Endothelial cell (in vitro differentiated cells): ENCODE measurements around the gene CCM2L. TPM values are rescaled to one million over a fixed set of nuclear protein-coding genes. Genes with fewer than 3 reads are reported as not detected.
A peak's percentile ranks its signal among the peaks of the same experiment; 100 is the strongest.

Experiments
- DNase-seq: peaks from one replicate; pipeline ENCODE4 v3.0.0; 2021; ENCODE audit warnings: low spot score
- H3K27ac Mint-ChIP-seq: one replicate; pipeline ENCODE4 v1.8.0; 2021; ENCODE audit warnings: mixed read lengths, inconsistent platforms; ENCODE audit not compliant: unreplicated experiment
- H3K27me3 Mint-ChIP-seq: one replicate; pipeline ENCODE4 v1.8.0; 2021; ENCODE audit warnings: mild to moderate bottlenecking, moderate library complexity, mixed read lengths, inconsistent platforms; ENCODE audit not compliant: unreplicated experiment
- H3K36me3 Mint-ChIP-seq: one replicate; pipeline ENCODE4 v1.8.0; 2021; ENCODE audit warnings: mild to moderate bottlenecking, low read depth, mixed read lengths, inconsistent platforms; ENCODE audit not compliant: unreplicated experiment
- H3K4me1 Mint-ChIP-seq: one replicate; pipeline ENCODE4 v1.8.0; 2021; ENCODE audit warnings: mild to moderate bottlenecking, mixed read lengths, inconsistent platforms; ENCODE audit not compliant: unreplicated experiment
- H3K4me3 Mint-ChIP-seq: one replicate; pipeline ENCODE4 v1.8.0; 2021; ENCODE audit warnings: mild to moderate bottlenecking, mixed read lengths, inconsistent platforms; ENCODE audit not compliant: unreplicated experiment
- H3K9me3 Mint-ChIP-seq: one replicate; pipeline ENCODE4 v1.8.0; 2021; ENCODE audit warnings: mixed read lengths, inconsistent platforms; ENCODE audit not compliant: unreplicated experiment
- total RNA-seq: library from RNA; stranded (reverse); fragmentation: NEBNext Ultra II Directional; extraction: Animal tissue kit (Norgen Biotek cat#: 25700); gene quantifications from one replicate; pipeline ENCODE4 v1.2.1, GENCODE V29; 2021; ENCODE audit not compliant: unreplicated experiment
- TF ChIP-seq, protein P1 (sequence below): fragments of 200-600 bp; sonication (generic); IDR thresholded peaks from one replicate; pipeline ENCODE4 v1.5.0; 2021; ENCODE audit warnings: antibody characterized with exemption; ENCODE audit not compliant: unreplicated experiment

CCM2L gene
- total RNA-seq, 1 donor from 2014 or later = 27.2 TPM

DNA sequence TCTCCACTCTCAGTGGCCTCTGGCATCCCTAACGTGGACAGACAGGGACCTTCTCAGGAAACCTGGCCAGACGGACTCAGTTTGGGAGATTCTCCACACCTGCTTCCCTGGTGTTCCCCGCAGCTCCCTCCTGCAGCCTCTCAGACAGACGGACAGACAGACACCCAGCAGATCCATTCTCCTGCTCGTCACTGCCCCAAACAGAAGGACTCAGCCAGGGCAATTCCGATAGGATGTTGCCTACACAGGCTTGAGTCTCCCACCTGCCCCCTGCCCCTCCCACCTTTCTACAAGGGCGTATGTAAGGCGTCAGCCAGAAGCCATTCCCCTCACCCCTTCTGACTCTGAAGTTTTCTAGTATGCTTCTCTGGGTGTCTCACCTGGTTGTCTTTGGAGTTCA lies 428 bp downstream of the CCM2L start:
- DNase-seq = no peak
- Mint-ChIP-seq H3K36me3 (peaks cover 8% of the 10 kb centered on the region), H3K9me3 (no peaks in the 10 kb centered on the region), H3K4me1 (peaks cover 46% of the 10 kb centered on the region), H3K27me3 (peaks cover 8% of the 10 kb centered on the region), H3K27ac (peak overlapping the region; percentile 92), H3K4me3 (peak overlapping the region; percentile 88)
- TF ChIP-seq, protein P1, sequence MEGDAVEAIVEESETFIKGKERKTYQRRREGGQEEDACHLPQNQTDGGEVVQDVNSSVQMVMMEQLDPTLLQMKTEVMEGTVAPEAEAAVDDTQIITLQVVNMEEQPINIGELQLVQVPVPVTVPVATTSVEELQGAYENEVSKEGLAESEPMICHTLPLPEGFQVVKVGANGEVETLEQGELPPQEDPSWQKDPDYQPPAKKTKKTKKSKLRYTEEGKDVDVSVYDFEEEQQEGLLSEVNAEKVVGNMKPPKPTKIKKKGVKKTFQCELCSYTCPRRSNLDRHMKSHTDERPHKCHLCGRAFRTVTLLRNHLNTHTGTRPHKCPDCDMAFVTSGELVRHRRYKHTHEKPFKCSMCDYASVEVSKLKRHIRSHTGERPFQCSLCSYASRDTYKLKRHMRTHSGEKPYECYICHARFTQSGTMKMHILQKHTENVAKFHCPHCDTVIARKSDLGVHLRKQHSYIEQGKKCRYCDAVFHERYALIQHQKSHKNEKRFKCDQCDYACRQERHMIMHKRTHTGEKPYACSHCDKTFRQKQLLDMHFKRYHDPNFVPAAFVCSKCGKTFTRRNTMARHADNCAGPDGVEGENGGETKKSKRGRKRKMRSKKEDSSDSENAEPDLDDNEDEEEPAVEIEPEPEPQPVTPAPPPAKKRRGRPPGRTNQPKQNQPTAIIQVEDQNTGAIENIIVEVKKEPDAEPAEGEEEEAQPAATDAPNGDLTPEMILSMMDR = no peak

DNA sequence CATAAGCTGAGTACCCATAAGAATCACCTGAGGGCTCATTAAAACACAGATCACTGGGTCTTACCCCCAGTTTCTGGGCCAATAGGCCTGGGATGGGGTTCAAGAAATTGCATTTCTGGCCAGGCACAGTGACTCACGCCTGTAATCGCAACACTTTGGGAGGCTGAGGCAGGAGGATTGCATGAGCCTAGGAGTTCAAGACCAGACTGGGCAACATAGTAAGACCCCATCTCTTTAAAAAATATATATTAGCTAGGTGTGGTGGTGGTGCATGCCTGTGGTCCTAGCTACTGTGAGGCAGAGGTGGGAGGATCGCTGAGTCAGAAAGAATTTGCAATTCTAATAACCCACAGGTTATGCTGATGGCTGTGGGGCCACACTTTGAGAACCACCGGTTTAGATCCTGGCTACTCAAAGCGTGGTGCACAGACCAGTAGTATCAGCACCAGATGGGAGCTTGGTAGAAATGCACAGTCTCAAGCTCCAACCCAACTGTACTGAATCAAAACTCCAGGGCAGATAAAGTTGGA lies 2.0 kb downstream of the CCM2L start:
- H3K9me3 Mint-ChIP-seq = no peaks in the 10 kb centered on the region
- peaks cover 8% of the 10 kb centered on the region for H3K36me3 Mint-ChIP-seq
- TF ChIP-seq, protein P1 = no peak
- H3K4me3 Mint-ChIP-seq = no peak overlapping the region
- no peak overlapping the region for H3K27ac Mint-ChIP-seq
- no peak for DNase-seq
- peaks cover 34% of the 10 kb centered on the region for H3K4me1 Mint-ChIP-seq
- peaks cover 3% of the 10 kb centered on the region for H3K27me3 Mint-ChIP-seq

DNA sequence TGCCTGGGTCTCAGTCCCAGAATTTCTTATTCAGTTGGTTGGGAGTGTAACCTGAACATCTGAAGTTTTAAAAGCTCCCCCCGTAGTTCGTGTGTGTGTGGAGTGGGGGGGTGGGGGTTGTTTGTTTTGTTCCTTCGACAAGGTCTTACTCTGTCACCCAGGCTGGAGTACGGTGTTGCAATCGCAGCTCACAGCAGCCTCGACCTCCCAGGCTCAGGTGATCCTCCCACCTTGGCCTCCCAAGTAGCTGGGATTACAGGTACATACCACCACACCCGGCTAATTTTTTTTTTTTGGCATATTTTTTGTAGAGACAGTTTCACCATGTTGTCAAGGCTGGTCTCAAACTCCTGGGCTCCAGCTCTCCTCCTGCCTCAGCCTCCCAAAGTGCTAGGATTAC lies 3.1 kb downstream of the CCM2L start:
- no peaks in the 10 kb centered on the region for H3K27me3 Mint-ChIP-seq
- H3K27ac Mint-ChIP-seq = no peak overlapping the region

DNA sequence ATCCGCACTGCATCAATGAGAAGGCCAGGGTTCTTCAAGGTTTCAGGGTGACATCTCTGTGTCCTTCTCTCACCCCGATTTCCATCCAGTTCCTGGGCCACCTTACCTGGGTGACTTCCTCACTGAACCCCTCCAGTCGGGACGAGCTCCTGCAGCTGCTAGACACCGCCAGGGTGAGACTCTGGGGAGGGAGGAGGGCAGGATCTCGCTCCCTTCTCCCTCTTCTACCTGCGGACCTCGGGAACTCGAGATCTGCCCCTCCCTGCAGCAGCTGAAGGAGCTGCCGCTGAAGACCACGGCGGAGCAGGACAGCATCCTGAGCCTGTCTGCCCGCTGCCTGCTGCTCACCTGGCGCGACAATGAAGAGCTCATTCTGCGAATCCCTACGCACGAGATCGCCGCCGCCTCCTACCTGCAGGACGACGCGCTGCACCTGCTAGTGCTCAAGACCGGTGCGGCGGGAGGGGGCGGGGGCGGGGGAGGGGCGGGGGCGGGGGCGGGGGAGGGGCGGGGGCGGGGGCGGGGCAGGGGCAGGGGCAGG lies 7.5 kb downstream of the CCM2L start:
- TF ChIP-seq, protein P1 = peak; percentile 42
- peaks cover 13% of the 10 kb centered on the region for H3K27me3 Mint-ChIP-seq
- peak overlapping the region; percentile 77 for H3K4me3 Mint-ChIP-seq

More for the DNA sequence above, 3.1 kb downstream of the CCM2L start:
- no peaks in the 10 kb centered on the region for H3K9me3 Mint-ChIP-seq
- no peak for DNase-seq
- no peak overlapping the region for H3K4me3 Mint-ChIP-seq
- TF ChIP-seq, protein P1 = no peak
- H3K36me3 Mint-ChIP-seq = peaks cover 8% of the 10 kb centered on the region
- H3K4me1 Mint-ChIP-seq = peaks cover 26% of the 10 kb centered on the region

More for the DNA sequence above, 7.5 kb downstream of the CCM2L start:
- peaks cover 22% of the 10 kb centered on the region for H3K36me3 Mint-ChIP-seq
- DNase-seq = no peak
- no peaks in the 10 kb centered on the region for H3K9me3 Mint-ChIP-seq
- peaks cover 20% of the 10 kb centered on the region for H3K4me1 Mint-ChIP-seq
- H3K27ac Mint-ChIP-seq = no peak overlapping the region
